Stimulated activated naive CD4-positive, alpha-beta T cell treated with Interleukin-2 at 50 U/mL for 16 hours (primary cell): ENCODE results near the gene MCAT.
A peak's percentile ranks its signal among the peaks of the same experiment; 100 is the strongest.

ENCODE experiments used
- DNase-seq: peaks from one replicate; lab custom pipeline; 2025; lab: John Stamatoyannopoulos, UW

Gene MCAT

DNA sequence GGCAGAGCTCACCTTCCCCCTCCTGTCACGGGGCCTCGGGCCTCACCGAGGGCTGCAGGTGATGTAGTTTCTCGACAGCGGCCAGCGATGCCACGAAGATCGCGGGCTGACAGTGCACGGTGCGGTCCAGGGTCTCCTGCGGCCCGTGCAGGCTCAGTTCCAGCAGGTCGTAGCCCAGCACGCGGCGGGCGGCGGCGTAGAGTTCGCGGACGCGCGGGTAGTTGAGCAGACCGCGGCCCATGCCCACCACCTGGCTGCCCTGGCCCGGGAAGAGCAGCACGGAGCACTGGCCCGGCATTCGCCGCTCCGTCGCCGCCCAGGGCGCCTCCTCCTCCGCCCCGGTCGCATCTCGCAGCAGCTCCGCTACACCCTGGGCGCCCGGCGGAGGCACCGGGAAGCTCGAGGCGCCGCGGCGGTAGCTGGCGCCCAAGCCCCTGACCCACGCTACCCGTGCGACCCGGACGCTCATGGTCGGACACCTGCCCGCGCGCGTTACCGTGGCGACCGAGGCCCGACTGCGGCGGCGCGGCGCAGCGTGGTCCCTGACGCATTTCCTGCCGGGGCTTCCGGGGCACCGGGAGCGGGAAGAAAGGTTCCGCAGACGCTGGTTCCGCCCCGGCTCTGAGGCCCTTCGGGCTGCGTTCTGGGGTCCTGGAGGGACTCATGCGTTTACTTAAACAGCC is at the start of gene MCAT:
TSS of gene MCAT (minus strand) at position 519 of the 683 bp plus-strand sequence. CDS start at position 469, 50 bp downstream.
- peak; percentile 75 for DNase-seq

GRCh38 chr22:43191831-43192230 is 48.6 kb upstream of the MCAT start:
- DNase-seq, result no peak

DNA sequence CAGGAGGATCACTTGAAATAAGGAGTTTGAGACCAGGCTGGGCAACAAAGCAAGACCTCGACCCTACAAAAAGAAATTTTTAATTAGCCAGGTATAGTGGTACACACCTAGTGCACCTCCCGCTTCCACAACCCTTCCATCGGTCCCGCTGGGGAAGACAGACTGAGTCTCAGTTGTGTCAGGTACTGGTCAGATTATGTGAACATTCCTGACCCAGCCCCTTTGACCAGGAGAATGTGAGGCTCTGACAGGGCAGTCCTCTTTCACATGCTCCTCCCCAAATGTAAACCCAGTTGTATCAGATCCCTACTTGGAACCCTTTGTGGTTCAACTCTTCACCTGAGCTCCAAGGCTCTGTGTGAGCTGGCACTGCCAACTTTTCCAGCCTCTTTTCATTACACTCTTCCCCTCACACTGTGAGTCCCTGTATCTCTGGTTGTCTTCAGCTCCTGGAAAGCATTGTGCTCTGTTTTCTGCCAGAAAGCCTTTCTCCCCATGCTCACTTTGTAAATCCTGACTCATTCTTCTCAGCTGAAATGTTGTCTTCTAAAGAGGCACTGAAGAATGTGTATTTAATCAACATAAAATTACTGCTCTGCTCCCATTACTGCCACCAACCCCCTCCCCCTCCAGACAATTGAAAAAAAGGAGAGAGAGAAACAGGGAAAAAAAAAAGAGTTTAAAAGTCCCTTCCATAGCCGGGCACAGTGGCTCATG is 45.8 kb upstream of the MCAT start:
- no peak for DNase-seq

DNA sequence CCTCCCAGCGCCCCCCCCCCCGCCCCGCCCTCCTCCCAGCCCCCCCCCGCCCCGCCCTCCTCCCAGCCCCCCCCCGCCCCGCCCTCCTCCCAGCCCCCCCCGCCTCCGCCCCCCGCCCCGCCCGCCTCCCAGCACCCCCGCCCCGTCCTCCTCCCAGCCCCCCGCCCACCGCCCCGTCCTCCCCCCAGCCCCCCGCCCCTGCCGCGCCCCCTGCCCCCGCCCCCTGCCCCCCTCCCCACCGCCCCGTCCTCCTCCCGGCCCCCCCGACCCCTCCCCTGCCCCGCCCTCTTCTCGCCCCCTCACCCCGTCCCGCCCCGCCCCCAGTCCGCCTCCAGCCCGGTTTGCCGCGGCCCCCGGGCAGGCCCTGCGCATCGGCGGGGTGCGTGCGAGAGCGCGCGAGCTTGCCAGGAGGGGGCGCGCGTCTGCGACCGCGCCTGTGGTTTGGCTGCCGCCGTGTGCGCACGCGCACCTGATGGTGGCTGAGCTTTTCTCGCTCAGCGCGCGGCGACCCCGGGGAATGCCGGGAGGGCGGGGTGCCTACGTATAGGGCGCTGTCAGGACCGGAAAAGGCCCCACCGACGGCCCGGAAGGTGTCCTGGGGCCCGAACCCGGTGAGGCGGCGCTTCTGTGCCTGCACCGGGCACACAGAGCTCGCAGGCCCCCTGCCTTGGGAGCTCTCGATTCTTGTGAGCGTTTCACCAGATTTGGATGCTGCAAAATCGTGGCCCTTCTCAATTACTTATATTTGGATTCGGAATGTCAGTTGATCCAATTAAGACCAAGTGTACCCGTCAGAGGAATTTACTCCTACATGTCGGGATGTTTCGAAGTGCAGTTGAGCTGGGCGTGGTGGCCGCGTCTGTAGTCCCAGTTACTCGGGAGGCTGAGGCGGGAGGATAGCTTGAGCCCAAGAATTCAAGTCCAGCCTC is 44.2 kb upstream of the MCAT start:
- peak; percentile 94 for DNase-seq

DNA sequence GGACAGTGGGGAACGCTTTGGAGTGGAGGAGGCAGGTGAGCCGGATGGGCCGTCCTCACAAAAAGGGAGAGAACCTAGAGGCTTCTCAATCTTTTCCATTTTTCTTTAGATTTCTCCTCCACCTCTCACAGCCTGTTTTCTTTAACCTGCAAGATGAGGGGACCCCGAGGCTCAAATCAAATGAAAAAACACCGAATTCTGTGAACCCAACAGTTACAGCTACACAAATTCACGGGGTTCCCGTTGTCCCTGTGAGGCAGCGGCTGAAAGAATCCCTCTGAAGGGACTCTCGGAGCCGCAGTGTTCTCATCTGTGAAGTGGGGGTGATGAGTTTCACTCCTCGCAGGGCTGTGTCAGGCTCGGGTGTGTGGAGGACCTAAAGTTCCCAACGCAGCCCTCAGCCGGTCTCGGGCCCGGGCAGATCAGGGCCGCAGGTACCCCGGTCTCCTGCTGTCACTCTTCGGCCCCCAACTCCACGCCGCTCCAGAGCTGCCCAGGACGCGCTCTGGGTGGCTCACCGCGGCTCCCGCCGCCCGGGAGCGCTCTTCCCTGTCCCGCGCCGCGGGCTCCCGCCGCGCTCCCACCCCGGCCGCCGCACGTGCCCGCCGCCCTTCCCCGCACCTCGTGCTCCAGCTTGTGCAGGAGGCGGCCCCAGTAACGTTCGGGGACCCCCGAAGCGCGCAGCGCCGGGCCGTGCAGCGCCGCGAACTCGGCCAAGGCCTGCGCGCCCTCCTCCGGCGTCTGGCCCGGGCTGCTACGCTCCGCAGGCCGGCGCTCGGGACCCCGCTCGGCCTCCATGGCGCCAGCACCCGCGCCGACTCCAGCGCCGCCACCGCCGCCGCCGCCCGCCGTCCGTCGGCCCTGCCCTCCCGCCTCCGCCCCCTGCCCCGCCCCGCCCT is 43.3 kb upstream of the MCAT start, which contains the start of gene TTLL12:
TSS of gene TTLL12 (minus strand) at position 863 of the 899 bp plus-strand sequence. CDS start at position 798, 65 bp downstream.
- DNase-seq, result peak; percentile 62

DNA sequence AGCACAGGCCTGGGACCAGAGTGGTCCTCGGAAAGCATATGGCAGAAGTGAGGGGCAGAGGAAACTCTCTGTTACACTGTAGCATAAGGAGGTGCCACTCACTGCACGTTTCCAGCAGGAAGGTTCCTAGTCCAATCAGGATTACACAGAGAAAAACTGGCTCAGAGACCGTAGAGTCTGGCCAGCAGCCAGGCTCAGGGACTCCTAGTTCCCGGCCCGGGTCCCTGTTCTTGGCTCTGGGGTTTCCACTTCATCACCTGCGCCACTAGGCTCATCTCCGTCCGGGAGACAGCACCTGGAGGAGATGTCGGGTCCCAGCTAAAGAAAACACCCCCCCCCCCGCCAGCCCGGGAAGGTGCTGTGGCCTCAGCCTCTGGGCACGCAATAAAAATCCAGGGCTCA is 42.7 kb upstream of the MCAT start:
- no peak for DNase-seq

- DNase-seq, result no peak
These were observed 40.5 kb upstream of the MCAT start for GRCh38 chr22:43183496-43184277.

DNA sequence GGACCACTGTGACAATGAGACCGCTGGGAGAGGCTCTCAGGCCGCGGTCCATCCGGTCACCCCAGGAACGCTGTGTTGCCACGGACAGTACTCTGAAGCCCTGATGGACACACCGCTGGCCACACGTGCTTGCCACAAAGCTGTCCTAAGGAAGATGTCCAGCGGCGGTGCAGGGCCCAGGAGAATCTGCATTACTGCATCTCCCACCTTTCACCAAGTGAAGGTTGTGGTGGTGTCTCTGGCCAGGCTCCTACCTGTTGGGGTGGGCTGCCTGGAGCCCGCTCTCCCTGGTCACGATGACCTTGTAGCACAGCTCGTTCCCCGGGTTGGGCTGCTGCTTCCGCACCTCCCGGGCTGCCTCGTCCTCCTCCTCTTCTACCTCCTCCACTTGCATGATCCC is 39.5 kb upstream of the MCAT start:
- no peak for DNase-seq

- no peak for DNase-seq
These were observed 38.9 kb upstream of the MCAT start for GRCh38 chr22:43182118-43182517.

DNA sequence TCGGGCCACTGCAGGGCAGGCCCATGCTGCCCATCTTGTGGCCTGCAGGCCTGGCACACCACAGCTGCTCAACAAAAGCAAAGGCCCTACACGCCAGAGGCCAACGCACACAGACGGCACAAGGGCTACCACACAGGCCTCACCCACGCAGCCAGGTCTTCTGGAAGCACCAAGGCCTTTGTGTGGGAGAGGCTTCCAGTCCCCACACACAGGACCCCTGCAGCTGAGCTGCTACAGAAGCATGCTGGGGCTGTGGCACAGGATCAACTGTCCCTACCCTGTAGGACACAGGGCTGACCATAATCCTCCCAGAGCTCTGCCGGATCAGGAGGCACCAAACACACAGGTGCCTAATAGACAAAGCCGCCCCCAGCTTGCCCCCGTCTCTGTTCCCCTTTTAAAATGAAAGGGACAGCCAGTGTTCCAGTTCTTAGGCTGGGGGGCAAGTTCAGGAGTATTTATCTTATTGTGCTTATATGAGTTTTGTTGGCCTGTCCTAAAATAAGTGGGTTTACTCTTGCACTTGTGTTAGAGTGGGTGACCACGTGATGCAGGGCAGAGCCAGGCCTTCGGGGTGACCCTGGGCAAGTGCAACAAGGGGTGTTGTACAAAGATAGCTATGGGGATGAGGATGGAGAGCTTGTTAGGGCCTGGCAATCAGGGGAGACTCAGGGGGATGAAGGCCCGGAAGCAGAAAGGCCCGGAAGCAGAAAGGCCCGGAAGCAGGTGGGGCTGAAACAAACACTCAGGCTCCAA is 38.3 kb upstream of the MCAT start:
- DNase-seq, result no peak

- no peak for DNase-seq
These were observed 37.5 kb upstream of the MCAT start for GRCh38 chr22:43180670-43181069.

DNA sequence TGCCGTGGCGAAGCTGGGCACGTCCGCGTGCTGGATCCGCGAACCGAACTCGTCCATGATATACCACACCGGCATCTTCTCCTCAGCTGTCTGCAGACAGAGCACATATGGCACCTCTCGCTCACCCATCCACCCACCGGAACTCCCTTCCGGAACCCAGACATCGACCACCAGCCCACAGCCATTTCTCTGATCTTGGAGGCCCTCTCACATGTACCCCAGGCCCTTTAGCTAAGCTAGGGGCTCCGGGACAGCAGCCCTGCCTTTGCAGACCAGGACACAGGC is 36.7 kb upstream of the MCAT start:
- DNase-seq, result no peak

DNA sequence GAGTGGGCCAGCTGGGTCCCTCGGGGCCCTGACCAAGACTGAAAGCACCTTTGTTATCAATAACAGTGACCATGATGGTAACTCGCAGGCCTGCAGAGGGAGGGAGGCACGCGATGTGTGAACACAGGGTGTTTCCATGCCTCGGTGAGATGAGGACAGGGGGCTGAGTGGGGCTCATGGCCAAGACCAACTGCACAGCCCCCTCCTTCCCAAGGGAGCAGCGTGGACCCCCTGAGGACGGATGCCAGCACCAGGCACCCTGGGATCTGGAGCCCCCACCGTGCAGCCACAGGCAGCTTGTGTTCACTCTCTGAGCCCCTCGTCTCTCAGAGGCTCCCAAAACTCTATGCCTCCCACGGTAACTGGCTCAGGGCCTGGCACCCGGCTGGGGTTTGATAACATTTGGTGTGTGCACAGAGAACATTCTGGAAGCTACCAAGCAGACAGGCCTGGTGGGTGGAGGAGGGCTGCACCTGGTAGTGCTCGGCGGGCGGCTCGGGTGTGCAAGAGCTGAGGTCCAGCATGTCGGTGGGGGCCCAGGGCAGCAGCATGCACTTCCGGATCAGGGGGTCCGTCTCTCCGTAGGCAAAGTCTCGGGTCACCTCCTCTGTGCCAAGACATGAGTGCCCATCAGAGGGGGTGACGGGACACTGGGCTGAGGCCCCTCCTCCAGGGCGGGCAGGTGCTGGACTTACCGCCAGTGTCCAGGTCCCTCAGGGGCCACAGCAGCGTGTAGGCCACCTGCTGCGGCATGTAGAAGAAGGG is 36.1 kb upstream of the MCAT start:
- no peak for DNase-seq

GRCh38 chr22:43177479-43177878 is 34.3 kb upstream of the MCAT start:
- no peak for DNase-seq

DNA sequence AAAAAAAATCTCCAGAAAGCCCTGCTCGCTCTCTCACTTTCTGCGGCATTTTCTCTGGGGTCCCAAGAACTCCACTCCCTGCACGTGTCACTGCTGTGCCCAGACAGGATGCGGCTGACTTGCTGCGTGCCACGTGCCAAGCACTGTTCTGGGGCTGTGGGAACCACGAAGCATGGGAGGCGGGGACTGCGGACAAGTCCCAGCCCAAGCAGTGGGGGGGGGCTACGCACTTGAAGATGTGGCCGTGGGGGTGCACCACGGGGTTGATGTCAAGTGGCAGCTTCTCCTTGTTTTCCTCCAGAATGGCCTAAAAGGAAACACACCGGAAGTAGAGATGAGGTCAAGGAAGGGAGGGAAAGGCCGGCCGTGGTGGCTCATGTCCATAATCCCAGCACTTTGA is 32.9 kb upstream of the MCAT start:
- DNase-seq, result no peak

DNA sequence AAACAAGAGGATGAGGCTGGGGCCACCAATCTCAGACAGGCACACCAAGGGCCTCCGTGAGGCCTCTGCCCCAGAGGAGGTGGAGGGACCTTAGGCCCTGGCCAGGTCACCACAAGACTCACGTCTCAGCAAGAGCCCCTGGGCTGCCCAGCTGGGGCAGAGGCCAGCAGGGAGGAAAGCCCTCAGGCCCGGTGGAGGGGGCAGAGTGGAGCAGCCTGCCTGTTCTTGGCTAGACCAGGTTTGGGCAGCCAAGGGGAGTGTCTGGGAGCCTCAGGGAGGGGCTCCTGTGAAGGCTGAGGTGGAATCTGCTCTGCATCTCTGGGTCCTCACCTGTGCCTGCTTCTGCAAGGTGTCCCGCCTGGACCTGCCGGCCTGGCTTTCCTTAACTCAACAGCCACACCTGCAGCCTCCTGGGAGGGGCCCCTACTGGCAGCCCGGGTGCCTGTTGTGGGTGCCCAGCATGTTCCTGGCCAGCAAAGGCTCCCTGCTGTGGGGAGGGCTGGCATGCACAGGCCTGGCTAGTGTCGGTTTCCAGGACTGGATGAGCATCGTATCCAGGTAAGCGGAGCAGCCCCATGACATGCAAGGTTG is 31.8 kb upstream of the MCAT start:
- DNase-seq, result no peak

GRCh38 chr22:43173976-43174720 is 30.9 kb upstream of the MCAT start:
- no peak for DNase-seq

GRCh38 chr22:43173566-43173965 is 30.4 kb upstream of the MCAT start:
- no peak for DNase-seq
